C4-2B (cell line): ENCODE measurements around the gene ADISSP.

ENCODE experiments used
- H3K27ac ChIP-seq: fragments of 450-650 bp; 2 replicates; pipeline ENCODE4 v1.5.1; 2017
- ZFX ChIP-seq: fragments of 450-650 bp; IDR thresholded peaks from 2 replicates; pipeline ENCODE4 v1.6.1; 2017
- TF ChIP-seq, protein P1 (sequence below): fragments of 450-650 bp; conservative IDR thresholded peaks from 2 replicates; pipeline ENCODE4 v1.5.1; 2017; ENCODE audit warnings: mild to moderate bottlenecking

The ADISSP gene

DNA sequence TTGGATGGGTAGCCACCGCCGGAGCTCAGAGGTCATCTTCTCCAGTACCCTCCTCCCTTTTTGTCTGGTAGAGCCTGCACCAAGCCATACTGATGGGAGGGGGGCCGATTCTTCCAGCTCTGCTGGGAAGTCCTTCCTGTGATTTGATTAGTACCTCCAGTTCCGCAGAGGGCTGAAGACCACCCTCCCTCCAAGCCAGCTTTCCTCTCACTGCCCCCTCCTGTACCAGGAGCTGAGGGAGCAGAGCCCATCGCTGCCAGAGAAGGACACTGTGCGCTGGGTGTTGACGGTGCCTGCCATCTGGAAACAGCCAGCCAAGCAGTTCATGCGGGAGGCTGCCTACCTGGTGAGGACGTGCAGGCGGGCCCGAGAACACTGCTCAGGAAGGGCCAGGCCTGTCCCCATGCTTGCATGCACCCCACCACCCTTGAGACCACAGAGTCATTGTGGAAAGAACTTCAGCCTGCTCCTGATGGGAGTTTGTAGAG lies 21.8 kb downstream of the ADISSP start:
- no peak overlapping the region for H3K27ac ChIP-seq
- TF ChIP-seq, protein P1, sequence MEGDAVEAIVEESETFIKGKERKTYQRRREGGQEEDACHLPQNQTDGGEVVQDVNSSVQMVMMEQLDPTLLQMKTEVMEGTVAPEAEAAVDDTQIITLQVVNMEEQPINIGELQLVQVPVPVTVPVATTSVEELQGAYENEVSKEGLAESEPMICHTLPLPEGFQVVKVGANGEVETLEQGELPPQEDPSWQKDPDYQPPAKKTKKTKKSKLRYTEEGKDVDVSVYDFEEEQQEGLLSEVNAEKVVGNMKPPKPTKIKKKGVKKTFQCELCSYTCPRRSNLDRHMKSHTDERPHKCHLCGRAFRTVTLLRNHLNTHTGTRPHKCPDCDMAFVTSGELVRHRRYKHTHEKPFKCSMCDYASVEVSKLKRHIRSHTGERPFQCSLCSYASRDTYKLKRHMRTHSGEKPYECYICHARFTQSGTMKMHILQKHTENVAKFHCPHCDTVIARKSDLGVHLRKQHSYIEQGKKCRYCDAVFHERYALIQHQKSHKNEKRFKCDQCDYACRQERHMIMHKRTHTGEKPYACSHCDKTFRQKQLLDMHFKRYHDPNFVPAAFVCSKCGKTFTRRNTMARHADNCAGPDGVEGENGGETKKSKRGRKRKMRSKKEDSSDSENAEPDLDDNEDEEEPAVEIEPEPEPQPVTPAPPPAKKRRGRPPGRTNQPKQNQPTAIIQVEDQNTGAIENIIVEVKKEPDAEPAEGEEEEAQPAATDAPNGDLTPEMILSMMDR: no peak
- TF ChIP-seq ZFX: no peak

DNA sequence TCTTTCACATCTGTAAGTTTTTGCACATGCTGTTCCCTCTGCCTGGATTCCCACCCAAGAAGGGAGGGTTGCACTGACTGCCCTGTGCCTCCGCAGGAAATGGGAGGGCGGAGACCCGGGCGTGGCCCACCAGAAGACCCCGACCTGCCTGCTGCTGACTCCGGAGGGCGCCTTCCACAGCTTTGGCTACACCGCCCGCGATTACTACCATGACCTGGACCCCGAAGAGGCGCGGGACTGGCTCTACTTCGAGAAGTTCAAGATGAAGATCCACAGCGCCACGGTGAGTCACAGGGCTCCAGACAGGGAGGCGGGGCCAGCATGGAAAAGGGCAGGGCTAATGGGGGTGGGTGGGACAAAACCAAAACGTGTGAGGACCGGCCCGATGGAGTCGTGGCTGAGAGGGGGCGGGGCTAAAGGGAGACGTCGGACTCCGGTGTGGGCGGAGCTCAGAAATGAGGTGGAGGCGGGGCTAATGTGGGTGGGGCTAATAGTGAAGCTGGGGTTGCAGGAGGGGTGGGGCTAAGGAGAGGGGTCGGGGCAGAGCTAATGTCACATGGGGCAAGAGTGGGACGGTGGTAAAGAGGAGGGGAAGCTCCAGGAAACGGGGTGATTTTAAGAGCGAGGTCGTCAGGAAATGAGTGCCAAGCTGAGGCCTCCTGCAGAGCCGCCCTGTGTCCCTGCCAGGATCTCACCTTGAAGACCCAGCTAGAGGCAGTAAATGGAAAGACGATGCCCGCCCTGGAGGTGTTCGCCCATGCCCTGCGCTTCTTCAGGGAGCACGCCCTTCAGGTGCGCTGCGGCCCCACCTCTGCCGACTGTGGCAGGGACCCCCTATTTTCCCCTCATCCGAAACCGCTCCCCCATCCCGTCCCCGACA lies 22.5 kb downstream of the ADISSP start:
- TF ChIP-seq, protein P1: no peak
- no peak for TF ChIP-seq ZFX
- no peak overlapping the region for H3K27ac ChIP-seq

DNA sequence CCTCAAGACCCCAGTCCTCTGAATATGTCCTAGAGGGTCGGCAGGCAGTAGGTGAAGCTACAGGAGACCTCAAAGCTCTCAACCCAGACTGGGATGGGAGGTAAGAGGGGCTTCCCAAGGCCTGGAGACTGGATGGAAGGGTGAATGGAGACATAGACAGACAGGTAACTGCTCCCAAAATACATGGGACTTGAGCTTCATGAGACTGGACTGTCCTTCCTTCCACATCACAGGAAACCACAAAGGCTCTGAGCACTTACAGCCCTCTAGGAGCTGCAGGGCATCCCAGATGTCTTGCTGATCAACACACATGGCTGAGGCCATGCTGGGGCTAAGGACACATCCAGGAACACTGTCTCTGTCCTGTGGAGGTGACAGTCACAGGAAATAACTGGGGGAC lies 23.5 kb downstream of the ADISSP start:
- TF ChIP-seq, protein P1: no peak
- TF ChIP-seq ZFX: no peak
- no peak overlapping the region for H3K27ac ChIP-seq

DNA sequence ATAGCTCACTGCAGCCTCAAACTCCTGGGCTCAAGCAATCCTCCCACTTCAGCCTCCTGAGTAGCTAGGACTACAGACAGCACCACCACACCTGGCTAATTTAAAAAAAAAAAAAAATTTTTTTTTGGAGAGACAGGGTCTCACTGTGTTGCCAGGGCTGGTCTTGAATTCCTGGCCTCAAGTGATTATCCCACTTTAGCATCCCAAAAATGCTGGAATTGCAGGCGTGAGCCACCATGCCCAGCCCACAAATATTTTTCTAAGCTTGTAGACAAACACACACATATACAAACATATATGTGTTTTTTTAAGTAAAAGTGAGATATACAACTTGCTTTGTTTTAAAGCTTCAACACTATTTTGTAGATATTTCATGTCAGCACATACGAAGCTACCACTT lies 24.3 kb downstream of the ADISSP start:
- TF ChIP-seq, protein P1: no peak
- TF ChIP-seq ZFX: no peak
- H3K27ac ChIP-seq: no peak overlapping the region

DNA sequence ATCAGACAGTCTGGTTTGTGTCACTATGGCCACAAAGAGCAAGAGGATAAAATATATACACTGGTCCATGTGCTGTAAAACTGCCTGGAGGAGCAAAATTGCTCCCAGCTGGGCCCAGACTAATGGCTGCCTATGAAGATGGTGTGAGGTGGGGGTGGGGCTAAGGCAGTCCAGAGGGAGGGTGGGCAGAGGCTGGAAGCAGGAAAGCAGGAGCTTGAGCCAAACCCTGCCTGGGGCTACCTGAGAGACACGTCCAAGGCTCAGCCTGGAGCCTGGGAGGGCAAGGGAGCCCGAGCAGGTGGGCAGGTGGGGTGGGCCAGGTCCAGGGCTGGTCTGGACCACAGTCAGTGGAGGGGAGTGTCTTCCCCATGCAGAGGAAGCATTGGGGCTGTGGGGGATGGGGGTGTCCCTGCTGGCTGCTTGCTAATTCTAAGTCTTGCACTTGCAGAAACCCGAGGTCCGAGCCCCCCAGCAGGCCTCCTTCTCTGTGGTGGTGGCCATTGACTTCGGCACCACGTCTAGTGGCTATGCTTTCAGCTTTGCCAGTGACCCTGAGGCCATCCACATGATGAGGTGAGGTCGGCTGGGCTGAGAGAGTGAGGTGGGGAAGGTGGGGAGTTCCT lies 25.6 kb downstream of the ADISSP start:
- no peak overlapping the region for H3K27ac ChIP-seq
- TF ChIP-seq ZFX: no peak
- TF ChIP-seq, protein P1: no peak

DNA sequence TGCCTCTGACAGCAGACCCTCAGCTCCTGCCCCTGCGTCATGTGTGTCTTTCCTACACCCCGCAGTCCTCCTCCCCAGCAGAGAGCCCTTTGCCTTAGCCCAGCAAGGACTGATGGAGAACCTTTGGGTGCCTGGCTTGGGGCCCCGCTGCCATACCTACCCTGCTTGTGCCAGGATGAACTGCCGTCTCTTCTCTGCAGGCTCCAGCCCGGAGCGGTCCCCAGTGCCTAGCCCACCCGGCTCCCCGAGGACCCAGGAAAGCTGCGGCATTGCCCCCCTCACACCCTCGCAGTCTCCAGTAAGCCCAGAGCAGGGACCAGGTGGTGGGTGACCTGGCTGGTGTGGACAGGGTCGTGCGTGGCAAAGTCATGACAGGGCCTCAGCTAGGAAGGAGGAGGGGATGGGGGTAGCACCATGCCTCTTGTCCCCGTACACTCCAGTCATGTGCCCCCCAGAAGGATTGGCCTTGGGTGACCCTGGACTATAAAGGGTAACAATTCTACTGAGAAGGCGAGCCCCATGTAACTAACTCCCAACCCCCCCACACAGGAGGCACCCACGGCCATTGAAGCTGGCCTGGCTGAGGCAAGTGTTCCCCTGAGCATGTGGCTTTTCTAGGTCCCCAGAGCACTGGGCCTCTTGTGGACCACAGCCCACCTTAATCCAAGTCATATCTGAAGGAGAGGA lies 26.8 kb downstream of the ADISSP start:
- H3K27ac ChIP-seq: no peak overlapping the region
- TF ChIP-seq ZFX: no peak
- TF ChIP-seq, protein P1: no peak
